HG03571 (cell line): Measurements from ENCODE around the gene PPP1R10.

Source experiments
- ATAC-seq: cut with Tn5 transposase; IDR thresholded peaks from one replicate; pipeline ENCODE4 v1.9.1; 2021; ENCODE audit not compliant: unreplicated experiment

PPP1R10 gene

GRCh38 chr6:30625511-30625910 is 8.5 kb upstream of the PPP1R10 start:
- ATAC-seq: no peak

DNA sequence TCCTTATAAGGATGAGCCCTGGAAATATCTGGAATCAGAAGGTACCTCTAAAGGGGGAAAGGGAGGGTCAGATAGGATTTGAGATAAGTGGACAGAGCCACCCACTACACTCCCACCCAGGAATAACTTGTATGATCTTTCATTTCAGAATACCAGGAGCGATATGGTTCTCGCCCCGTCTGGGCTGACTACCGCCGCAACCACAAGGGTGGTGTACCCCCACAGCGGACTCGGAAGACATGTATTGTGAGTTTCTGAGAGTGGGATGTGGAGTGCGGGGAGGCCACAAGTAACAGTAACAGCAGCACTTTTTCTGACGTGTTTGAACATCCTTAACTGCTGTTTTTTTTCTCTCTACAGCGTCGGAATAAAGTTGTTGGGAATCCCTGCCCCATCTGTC is 2.5 kb upstream of the PPP1R10 start:
- no peak for ATAC-seq

GRCh38 chr6:30618270-30618797 is 1.3 kb upstream of the PPP1R10 start:
- no peak for ATAC-seq

GRCh38 chr6:30617565-30618269 is 674 bp upstream of the PPP1R10 start, which contains the start of gene MRPS18B:
MRPS18B (plus strand) TSS chr6:30617840; CDS start chr6:30617866, 26 bp downstream.
- ATAC-seq: peak; percentile 63

DNA sequence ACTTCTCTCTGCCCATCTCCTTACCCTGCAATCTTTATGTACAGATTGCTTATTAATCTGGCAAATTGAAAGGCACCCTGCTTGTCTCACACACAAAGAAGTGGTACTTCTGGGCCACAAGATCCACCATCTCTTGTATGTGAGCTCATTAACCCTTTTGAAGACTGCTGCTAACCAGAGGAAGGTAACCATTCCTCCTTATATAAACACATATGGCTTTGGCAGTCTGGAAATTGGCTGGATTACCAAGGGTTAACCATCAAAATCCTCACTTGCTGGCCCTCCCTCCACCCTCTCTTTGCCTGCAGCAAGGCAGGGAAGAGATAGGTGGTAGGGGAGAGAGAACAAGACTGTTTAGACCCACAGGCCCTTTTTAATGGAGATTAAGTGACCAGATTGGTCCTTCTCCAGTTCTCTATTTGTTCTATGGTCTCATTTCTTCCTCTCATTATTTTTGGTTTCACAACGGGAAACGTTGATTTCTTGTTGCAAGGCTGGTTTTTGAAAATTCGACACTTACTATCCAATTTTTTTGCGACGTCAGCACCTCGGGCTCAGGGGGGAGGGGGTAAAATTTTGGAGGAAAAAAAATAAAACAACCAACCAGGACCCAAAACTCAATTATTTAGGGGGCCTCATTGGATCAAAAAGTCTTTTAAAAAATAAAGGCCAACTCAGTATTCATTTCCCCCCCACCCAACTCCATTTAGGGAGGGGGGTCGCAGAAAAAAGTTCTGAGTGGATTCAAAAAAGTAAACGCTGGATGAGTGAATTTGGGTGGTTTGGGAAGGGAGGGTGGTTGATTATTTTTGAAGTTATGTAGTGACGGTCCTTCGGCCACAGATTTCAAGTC is 859 bp downstream of the PPP1R10 start:
- no peak for ATAC-seq

GRCh38 chr6:30615219-30615957 is 1.7 kb downstream of the PPP1R10 start:
- ATAC-seq: no peak

- peak; percentile 42 for ATAC-seq
Measured at GRCh38 chr6:30614843-30615218, 2.2 kb downstream of the PPP1R10 start.

DNA sequence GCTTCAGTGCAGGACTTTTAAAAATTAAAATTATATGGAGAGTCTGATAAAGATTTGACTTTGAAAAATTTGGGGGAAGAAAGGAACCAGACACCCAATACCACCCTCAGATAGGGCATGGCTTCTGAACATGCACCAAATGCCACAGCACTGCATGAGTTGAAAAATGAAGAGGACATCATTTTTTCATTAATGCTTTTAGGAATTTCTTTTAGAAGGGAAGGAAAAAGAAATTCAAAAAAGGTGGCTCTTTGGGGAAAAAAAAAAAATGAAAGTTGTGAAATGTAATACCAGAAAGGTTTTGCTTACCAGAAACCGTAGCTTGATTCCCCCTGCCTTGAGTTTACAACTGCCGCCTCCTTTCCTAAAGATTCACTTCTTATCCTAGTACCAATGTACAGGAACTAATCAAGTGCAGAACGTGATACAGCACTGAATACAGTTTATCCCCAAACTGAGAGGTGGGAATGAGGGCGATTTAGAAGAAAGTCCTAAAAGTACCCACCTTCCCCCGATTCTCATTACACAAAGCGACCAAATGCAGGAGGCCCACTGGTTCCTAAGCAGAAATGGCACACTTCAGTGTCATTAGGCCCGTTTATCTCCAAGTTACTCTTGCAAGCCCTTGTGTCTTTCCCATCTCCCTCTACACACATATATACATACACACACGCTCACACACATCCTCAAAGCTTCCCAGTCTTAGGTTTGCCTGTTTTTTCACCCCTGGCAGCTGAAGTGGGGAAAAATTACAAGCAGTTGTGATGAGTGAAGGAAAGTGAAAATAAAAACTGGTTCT is 2.8 kb downstream of the PPP1R10 start:
- ATAC-seq: no peak

DNA sequence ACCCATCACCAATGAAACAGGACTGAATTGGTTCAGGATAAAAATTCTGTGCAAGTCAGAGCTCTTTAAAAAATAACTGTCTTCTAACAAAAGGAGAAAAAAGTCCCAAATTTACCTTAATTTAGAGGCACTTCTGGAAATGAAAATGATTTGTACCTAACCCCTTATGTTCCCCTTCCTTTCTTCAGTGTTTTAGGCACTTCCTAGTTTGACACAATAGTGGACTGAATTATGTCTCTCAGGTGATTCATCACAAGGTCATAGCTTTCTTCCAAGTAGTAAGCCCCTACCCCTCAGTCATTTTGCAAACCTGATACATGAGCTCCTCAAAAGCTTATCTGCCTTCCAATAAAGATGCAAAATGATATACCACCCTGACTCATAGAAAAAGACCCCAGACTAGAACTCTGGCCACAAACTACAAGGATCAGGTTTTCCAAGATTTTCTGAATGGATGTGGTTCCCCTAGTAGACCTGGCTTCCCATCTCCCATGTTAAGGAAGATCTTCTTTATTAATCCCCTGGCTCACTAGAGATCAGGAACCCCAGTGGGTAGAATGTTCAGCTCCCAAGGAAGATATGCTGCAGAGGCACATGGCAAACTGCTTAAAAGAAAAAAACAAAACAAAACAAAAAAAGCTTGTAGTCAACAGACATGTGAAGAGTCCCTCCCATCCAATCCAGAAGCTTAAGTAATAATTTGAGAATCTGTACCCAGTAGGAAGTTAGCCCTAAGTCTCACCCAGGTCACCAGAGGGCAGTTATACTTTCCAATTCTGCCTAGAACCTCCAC is 3.6 kb downstream of the PPP1R10 start:
- ATAC-seq: no peak

DNA sequence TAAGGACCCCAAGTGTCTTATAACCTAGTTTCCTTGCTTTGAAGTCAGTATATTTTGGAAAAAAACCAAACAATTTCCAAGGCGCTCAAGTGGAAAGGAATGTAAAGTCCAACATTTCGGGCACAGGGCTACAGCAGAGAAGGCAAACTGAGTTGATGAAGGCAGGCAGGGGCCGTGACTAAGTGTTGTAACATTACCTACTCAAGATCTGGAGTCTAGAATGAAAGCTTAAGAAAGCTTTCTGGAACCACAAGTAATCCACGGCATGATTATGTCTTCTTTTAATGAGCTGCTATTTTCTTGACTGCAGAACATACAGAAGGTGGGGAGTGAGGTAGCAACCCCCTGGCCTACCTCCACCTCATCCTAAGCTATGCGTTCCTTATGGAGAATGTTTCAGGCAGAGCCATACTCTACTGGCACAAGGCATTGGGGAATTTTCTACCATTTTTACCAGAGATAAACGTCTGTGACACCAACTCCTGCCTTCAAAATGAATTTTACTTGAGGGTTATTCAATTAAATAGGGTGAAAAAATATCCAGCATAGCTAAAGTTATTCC is 4.3 kb downstream of the PPP1R10 start:
- no peak for ATAC-seq

GRCh38 chr6:30612213-30612612 is 4.8 kb downstream of the PPP1R10 start:
- ATAC-seq: no peak

- no peak for ATAC-seq
Measured at GRCh38 chr6:30611856-30612194, 5.2 kb downstream of the PPP1R10 start.

- ATAC-seq: no peak
Measured at GRCh38 chr6:30611150-30611855, 5.7 kb downstream of the PPP1R10 start.

- no peak for ATAC-seq
Measured at GRCh38 chr6:30610065-30610464, 7.0 kb downstream of the PPP1R10 start.

GRCh38 chr6:30603961-30604360 is 13.1 kb downstream of the PPP1R10 start:
- ATAC-seq: no peak

GRCh38 chr6:30601815-30602641 is 15.0 kb downstream of the PPP1R10 start:
- no peak for ATAC-seq

DNA sequence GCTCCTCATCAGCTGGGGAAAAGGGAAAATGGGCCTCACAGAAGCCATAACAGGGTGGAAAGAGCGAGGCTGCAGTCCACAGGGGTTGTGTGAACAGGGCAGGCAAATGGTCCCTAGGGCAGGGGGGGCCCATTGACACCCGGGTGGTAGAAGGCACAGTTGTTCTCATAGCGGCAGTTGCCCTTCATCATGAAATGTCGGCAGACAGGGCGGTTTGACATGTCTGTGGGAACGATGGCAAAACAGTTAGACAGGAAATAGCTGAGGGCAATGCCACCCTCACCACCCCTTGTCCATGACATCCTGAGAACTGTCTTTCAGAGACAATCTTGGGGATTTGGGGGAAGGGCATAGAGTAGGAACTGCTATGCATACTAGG is 15.6 kb downstream of the PPP1R10 start:
- no peak for ATAC-seq

DNA sequence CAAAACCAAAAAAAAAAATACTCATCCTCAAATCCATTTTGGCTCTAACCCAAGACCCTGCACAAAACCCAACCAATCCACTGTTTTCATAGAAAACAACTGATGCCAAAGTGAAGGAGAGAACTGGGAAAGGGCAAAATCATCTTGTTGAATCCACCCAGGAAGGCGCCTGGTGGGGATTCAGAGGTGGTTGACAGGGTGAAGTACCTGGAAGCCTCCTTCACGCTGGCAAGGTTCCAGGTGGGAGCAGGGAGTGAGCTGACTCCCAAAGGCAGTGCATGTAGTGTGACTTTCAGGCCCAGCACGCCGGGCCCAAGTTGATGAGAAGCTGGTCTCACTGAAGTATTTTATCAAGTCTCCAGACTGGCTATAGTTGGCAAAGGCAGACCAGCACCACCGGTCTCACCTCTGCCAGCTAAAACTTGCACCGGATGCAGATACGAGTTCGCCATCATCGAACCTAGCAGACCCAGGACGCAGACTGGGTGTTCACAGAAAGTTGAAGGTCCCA is 16.5 kb downstream of the PPP1R10 start:
- no peak for ATAC-seq
